Fibroblast of lung (primary cell): ENCODE results near the gene DENND11.

ENCODE experiments used
- EZH2 ChIP-seq: IDR thresholded peaks from 2 replicates; pipeline ENCODE4 v1.5.1; 2012; ENCODE audit warnings: low read length, control low read depth, mild to moderate bottlenecking; ENCODE audit errors: missing control alignments
- TF ChIP-seq, protein P1 (sequence below), 2 donors: IDR thresholded peaks in 1 of 2; conservative IDR thresholded peaks in 1 of 2; 1 replicate in 1 of 2; 2 replicates in 1 of 2; pipeline ENCODE4 v1.5.1; 2011 to 2012; ENCODE audit warnings: low read length in 2 of 2, control low read depth in 1 of 2, inconsistent platforms in 1 of 2, low read depth in 1 of 2, mild to moderate bottlenecking in 1 of 2

DNA sequence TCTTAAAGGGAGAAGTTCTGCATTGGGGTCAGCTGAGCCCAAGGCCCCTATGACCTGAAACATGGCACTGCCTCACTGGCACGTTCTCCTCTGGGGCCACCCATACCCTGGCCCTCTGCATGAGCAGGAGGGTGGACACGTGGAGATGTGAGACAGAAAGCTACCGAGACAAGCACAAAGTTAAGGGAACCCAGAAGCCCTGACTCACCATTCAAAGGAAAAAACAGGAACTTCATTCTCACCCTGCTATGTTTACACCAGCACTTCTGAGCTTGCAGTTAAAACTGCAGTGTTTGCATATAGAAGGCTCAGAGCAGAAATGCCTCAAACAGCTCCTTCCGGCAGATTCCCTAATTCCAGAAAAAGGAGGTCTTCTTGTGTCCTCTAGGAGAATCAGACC is 41.7 kb downstream of the DENND11 start:
- TF ChIP-seq, protein P1, sequence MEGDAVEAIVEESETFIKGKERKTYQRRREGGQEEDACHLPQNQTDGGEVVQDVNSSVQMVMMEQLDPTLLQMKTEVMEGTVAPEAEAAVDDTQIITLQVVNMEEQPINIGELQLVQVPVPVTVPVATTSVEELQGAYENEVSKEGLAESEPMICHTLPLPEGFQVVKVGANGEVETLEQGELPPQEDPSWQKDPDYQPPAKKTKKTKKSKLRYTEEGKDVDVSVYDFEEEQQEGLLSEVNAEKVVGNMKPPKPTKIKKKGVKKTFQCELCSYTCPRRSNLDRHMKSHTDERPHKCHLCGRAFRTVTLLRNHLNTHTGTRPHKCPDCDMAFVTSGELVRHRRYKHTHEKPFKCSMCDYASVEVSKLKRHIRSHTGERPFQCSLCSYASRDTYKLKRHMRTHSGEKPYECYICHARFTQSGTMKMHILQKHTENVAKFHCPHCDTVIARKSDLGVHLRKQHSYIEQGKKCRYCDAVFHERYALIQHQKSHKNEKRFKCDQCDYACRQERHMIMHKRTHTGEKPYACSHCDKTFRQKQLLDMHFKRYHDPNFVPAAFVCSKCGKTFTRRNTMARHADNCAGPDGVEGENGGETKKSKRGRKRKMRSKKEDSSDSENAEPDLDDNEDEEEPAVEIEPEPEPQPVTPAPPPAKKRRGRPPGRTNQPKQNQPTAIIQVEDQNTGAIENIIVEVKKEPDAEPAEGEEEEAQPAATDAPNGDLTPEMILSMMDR (conservative IDR thresholded peaks at IDR 0.05 in 1 of 2, IDR thresholded peaks at IDR 0.05 in 1 of 2; ENCODE audit: low read depth in 1 of 2, low read length in 2 of 2), result no peak
- TF ChIP-seq EZH2, result no peak
